Memory B cell (primary cell): ENCODE measurements around the gene NR6A1.

Source experiments
- ATAC-seq: fragments of 150-1000 bp; cut with Tn5 transposase; 2 replicates; pipeline ENCODE4 v1.10.0; 2021; ENCODE audit warnings: low read depth, mild to moderate bottlenecking, moderate library complexity
- DNase-seq, 2 donors: peaks; one replicate each; pipeline ENCODE4 v3.0.0; 2022; ENCODE audit warnings: low spot score in 2 of 2
- H3K27ac Mint-ChIP-seq: one replicate; pipeline ENCODE4 v1.8.0; 2022; ENCODE audit warnings: mild to moderate bottlenecking, moderate library complexity, mixed read lengths
- H3K27me3 Mint-ChIP-seq: one replicate; pipeline ENCODE4 v1.8.0; 2022; ENCODE audit warnings: mixed read lengths
- H3K36me3 Mint-ChIP-seq: one replicate; pipeline ENCODE4 v1.8.0; 2022; ENCODE audit warnings: mild to moderate bottlenecking, mixed read lengths
- H3K4me1 Mint-ChIP-seq: one replicate; pipeline ENCODE4 v1.8.0; 2022; ENCODE audit warnings: mixed read lengths
- H3K4me3 Mint-ChIP-seq: one replicate; pipeline ENCODE4 v1.8.0; 2022; ENCODE audit warnings: mild to moderate bottlenecking, moderate library complexity, mixed read lengths
- H3K9me3 Mint-ChIP-seq: one replicate; pipeline ENCODE4 v1.8.0; 2022; ENCODE audit warnings: mixed read lengths

NR6A1 gene

DNA sequence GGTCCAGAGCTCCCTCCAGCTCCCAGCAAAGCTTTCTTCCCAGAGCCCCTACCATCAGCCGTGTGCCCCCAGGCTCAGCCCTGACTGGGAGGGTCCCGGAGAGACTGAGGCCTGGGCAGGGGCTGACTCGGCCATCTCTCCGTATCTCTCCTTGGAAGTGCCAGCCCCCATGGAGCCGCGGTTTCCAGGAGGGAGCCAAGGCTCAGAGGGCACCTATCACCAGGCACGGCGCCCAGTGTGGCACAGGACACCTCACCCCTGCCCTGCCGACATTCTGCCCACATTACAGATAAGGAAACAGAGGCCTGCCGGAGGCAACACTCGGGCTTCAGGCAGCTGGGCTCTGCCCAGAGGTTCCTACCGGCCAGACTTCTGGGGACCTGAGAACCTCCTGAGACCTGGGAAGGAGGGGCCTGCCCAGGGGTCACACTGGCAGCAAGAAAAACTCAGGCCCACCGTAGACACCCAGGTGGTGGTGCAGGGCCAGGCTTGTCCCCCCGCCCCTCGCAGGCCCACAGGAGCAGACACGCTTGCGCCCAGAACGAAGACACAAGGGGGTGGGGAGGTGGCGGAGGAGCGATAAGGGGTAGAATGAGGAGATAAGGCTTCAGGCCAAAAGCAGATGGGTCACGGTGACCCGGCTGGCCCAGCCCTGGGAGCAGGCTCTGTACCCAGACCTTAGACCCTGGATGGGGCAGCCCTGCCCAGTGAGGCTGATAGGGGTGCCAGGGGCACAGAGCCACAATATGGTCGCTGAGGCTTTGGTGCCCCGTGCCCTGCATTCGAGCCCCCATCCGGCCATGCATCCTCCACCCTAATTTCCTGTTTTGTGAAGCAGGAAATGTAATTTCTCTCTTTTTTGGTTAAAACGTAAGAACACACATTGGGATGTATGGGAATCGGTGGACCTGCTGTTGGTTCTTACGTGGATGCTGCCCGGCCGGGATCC lies 275.7 kb downstream of the NR6A1 start:
- peaks cover 2% of the 10 kb centered on the region for H3K36me3 Mint-ChIP-seq
- H3K9me3 Mint-ChIP-seq = no peaks in the 10 kb centered on the region
- H3K27ac Mint-ChIP-seq = no peak overlapping the region
- DNase-seq = no peak
- H3K4me3 Mint-ChIP-seq = no peak overlapping the region
- peaks cover 8% of the 10 kb centered on the region for H3K4me1 Mint-ChIP-seq
- no peak for ATAC-seq
- peaks cover 15% of the 10 kb centered on the region for H3K27me3 Mint-ChIP-seq

DNA sequence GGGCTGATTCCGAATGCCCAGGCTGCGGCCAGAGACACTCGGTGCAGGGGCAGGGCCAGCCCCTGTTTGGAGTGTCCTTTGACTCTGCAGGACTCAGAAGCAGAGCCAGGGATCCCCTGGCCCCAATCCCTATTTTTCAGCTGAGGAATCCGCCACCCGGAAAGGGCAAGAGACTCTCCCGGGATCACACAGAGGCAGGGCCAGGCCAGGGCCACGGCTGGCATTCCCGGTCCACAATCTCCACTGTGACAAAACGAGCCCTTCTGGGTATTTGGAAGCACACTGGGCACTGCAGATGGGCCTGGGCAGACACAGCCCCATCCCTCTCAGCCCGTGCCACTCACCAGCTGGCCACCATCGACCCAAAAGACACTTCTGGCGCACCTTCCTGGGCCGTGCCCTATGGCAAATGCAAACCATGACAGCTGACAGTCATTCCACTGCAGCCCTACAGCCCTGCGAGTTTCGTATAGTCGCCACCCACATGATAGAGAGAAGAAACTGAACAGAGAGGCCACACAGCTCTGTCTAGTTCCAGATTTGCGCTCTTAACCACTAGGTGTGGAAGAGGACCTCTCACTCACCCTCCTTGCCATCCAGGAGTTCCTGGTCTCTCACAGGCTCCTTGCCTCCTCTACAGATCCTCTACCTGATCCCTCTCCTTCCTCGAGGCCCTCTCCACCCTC lies 277.2 kb downstream of the NR6A1 start:
- Mint-ChIP-seq H3K4me3 (no peak overlapping the region), H3K27me3 (peaks cover 21% of the 10 kb centered on the region), H3K4me1 (peaks cover 6% of the 10 kb centered on the region), H3K9me3 (no peaks in the 10 kb centered on the region), H3K27ac (no peak overlapping the region), H3K36me3 (peaks cover 2% of the 10 kb centered on the region)
- ATAC-seq = no peak
- DNase-seq = no peak

DNA sequence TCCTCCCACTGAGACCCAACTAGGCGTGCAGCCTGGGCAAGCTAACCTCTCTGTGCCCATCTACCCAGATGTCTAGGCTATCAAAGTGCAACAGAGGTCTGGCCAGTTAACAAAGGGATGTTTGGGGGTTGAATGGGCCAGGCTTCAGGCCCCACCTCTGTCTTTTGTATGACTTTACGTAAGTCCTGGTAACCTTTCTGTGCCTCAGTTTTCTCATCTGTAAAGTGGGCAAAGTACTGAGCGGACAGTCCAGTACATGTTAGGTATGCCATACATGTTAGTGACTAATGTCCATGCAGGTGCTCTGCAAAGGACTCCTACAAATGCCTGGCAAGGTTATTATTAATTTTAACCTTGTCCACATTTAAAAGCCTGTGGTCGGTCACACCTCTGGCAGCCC lies 277.9 kb downstream of the NR6A1 start:
- Mint-ChIP-seq H3K36me3 (peaks cover 2% of the 10 kb centered on the region), H3K9me3 (no peaks in the 10 kb centered on the region), H3K4me1 (peaks cover 6% of the 10 kb centered on the region), H3K27me3 (peaks cover 21% of the 10 kb centered on the region), H3K27ac (no peak overlapping the region), H3K4me3 (no peak overlapping the region)
- ATAC-seq = no peak
- DNase-seq = no peak

DNA sequence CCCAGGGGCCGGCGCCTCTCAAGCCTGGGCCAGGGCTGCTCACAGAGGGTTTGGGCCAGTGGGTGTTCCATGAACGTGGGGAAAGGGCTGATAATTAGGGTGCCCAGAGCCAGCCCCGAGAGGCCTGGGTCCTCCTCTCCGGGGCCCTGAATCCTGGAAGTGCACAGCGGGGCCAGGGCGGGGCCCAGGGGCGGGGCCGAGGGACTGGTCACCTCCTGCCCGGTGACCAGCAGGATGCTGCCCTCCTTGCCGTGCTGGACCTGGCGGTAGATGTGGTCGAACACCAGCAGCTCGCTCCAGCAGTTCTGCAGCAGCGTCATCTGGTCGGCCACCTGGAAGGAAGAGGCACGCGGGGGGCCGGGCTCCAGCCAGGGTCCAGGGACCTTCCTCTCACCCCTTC lies 278.3 kb downstream of the NR6A1 start:
- H3K27me3 Mint-ChIP-seq = peaks cover 21% of the 10 kb centered on the region
- H3K36me3 Mint-ChIP-seq = peaks cover 2% of the 10 kb centered on the region

DNA sequence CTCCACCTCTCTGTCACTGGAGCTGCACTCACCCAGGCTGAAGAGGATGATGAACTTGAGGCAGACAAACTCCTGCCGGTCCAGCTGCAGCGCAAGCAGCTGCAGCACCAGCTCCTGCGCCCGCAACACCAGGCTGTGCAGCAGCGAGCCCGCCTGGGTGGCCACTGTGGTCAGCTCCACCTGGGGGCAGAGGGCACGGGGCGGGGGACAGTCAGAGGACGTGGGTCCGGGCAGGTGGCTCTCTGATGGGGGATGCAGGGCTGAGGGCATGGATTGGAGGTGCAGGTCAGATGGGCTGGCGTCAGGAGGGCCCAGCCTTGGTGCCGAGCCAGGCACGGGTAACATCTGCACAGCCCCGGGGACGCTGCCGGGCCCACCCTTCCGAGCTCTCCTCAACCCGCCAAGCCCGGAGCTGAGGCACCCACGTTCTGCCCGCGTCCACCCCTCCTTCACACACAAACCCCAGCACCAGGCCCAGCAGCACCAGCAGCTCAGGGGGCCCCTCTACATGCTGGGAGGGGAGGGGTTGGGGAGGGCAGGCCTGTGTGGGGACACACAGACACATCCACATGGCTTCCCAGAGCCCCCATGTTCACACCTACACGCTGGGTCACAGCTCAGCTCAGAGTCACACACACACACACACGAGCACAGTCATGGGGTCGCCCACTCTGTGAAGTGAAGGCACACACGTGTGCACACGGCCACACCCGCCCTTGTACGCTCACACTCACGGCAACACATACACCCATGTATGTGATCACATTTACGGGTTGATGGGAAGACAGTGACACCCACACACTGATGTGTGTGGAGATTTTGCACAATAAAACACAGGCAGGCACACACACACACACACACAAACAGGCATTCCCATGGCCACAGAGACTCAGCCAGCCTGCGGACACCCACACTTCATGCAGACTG lies 279.8 kb downstream of the NR6A1 start:
- DNase-seq (no peak), ATAC-seq (no peak)
- Mint-ChIP-seq H3K27ac (no peak overlapping the region), H3K4me3 (no peak overlapping the region), H3K9me3 (no peaks in the 10 kb centered on the region), H3K4me1 (peaks cover 6% of the 10 kb centered on the region), H3K36me3 (peaks cover 2% of the 10 kb centered on the region), H3K27me3 (peaks cover 21% of the 10 kb centered on the region)

More for the DNA sequence above, 278.3 kb downstream of the NR6A1 start:
- no peak for ATAC-seq
- H3K4me1 Mint-ChIP-seq = peaks cover 6% of the 10 kb centered on the region
- no peak for DNase-seq
- H3K4me3 Mint-ChIP-seq = no peak overlapping the region
- no peaks in the 10 kb centered on the region for H3K9me3 Mint-ChIP-seq
- H3K27ac Mint-ChIP-seq = no peak overlapping the region

DNA sequence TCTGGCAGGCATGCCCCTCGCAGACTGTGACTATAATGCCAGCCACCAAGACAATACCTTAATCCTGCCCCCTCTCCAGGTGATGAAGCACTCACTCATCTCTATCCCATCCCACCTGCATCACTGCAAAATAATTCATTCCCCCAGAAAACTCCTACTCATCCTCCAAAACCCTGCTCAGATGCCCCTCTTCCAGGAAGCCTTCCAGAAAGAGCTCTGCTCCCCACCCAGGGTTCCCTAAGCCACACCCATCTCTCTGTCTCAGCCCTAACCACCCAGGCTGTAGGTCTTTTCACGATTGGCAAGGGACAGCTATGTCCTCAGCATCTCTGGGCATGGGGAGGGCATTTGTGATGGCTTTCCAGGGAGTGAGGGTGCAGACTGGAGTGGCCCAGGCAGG lies 281.1 kb downstream of the NR6A1 start:
- peaks cover 2% of the 10 kb centered on the region for H3K36me3 Mint-ChIP-seq
- no peaks in the 10 kb centered on the region for H3K4me1 Mint-ChIP-seq
- H3K27ac Mint-ChIP-seq = no peak overlapping the region
- ATAC-seq (no peak), DNase-seq (no peak)
- H3K4me3 Mint-ChIP-seq = no peak overlapping the region
- H3K27me3 Mint-ChIP-seq = peaks cover 19% of the 10 kb centered on the region
- H3K9me3 Mint-ChIP-seq = no peaks in the 10 kb centered on the region

DNA sequence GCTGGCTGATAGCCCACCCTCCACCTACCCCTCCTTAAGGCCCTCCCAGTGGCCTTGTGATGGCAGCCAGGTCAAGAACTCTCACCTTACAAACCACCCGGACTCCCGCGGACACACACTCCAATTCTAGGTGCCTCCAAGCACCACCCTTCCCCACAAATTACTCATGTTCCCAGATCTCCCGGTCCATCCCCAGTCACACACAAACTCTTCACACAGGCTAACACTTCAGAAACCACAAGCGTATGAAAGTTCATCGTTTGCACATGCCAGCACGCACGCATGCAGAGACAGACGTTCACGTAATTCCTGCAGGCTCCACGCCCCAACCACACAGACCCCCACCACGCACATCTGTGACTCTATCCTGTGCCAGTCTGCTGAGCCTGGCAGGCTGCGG lies 281.9 kb downstream of the NR6A1 start:
- DNase-seq (no peak), ATAC-seq (no peak)
- Mint-ChIP-seq H3K9me3 (no peaks in the 10 kb centered on the region), H3K4me3 (no peak overlapping the region), H3K27ac (no peak overlapping the region), H3K4me1 (no peaks in the 10 kb centered on the region), H3K36me3 (peaks cover 2% of the 10 kb centered on the region), H3K27me3 (peaks cover 19% of the 10 kb centered on the region)

DNA sequence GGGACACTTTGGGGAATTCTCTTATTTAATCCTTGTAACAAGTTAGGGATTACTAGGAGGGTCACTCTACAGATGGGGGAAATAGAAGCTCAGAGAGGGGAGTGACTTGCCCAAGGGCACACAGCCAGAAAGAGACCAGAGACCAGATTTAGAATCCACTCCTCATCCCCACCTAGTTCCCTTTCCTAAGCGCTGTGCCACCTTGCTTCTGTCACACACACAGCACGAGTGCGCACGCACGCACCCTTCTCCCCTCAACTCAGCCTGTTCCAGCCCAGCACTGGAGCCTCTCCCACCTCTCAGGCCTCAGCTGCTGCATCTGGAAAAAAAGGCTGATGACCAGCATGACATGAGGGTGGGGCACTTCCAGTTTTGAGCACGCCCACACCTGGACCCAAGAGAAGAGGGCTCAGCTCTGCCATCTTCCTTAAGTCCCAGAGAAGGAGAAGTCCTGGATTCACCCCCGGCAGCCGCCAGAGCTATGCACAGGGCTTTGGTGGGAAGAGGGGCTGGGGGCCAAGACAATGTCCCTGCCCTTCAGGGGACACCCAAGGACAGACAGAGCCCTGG lies 282.4 kb downstream of the NR6A1 start:
- DNase-seq = no peak
- no peak overlapping the region for H3K4me3 Mint-ChIP-seq
- no peak for ATAC-seq
- peaks cover 2% of the 10 kb centered on the region for H3K9me3 Mint-ChIP-seq
- no peaks in the 10 kb centered on the region for H3K4me1 Mint-ChIP-seq
- peaks cover 2% of the 10 kb centered on the region for H3K36me3 Mint-ChIP-seq
- no peak overlapping the region for H3K27ac Mint-ChIP-seq
- peaks cover 19% of the 10 kb centered on the region for H3K27me3 Mint-ChIP-seq

DNA sequence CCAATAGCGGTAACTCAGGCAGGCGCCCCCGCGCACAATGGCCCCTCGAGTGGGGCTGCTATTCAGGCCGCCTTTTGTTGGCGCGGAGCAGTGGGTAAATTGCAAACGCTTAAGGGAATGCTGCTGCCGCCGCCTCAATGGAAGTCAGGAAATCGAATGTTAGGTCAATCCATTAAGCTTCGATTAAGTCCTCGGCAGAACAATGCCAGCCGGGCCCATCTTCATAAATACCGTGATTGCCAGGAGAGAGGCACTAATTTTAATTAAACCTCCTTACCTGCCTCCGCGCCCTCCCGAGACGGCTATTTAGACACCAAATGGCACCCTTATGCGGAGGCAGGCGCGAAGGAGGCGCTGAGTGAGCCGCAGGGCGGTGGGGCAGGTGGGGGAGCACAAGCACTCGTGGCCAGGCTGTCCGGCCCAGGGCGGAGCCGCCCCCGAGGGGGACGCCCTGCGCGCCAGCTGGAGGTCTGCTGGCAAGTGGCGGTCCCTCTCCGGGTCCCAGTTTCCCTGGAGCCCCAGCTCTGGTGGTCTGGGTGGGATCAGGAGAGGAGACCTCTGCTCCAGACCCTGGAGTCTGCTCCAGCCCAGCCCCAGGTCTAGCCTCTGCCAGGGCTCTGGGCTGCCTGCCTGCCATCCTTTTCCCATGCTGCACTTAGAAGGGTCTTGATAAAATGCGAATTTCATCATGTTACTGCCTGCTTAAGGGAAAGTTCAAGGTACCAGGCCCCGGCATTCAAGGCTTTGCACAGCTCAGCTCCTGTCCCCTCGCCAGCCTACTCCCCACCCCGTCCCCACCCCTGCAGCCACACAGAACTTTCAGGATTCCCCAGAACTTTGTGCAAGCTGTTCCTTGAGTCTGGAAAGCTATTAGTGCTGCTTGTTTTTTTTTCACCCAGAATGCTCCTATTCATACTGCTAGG lies 283.6 kb downstream of the NR6A1 start:
- no peak for DNase-seq
- Mint-ChIP-seq H3K9me3 (peaks cover 2% of the 10 kb centered on the region), H3K27ac (no peak overlapping the region), H3K27me3 (peaks cover 17% of the 10 kb centered on the region), H3K4me3 (no peak overlapping the region), H3K36me3 (peaks cover 2% of the 10 kb centered on the region), H3K4me1 (no peaks in the 10 kb centered on the region)
- ATAC-seq = no peak

DNA sequence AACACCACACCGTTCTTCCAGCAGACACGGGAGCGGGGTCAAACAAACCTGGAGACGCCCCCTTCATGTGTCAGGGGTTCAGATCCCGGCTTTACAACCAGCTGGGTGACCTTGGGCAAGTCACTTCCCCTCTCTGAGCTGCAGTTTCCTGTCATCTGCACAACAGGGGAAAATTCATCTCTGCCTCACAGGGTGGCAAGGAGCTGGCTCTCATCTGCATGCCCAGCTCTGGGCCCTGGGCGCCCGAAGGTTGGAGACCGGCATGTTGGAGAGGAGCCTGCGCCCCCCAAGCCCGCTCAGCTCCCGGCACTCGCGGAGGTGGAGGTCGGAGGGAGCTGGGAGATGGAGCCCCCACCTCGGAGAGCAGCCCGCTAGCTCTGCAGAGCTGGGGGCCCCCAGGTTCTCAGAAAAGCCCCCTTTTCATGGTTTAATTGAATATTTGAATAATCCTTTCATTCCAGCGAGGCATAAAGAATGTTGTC lies 284.3 kb downstream of the NR6A1 start:
- H3K4me1 Mint-ChIP-seq = no peaks in the 10 kb centered on the region
- no peak for ATAC-seq
- H3K36me3 Mint-ChIP-seq = no peaks in the 10 kb centered on the region
- no peak for DNase-seq
- H3K4me3 Mint-ChIP-seq = no peak overlapping the region
- H3K27me3 Mint-ChIP-seq = peaks cover 13% of the 10 kb centered on the region
- no peak overlapping the region for H3K27ac Mint-ChIP-seq
- H3K9me3 Mint-ChIP-seq = peaks cover 2% of the 10 kb centered on the region

DNA sequence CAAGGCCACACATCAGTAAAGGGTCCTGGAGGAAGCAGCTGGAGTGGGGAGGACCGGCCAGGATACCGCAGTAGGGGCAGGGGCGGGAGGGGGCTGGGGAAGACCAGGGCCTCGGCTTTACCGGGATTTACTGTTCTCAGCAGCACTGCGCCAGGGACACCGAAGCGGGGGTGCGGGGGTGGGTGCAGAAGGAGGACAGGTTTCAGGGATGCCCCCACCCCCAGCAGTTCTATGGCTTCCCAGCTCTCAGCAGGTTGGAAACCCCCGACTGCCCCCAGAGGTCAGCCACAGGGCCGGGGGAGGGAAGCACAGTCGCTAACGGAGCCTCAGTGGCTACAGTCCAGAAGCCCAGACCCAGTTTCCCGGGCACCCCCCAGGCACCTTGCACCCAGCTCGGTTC lies 285.2 kb downstream of the NR6A1 start:
- Mint-ChIP-seq H3K4me3 (no peak overlapping the region), H3K27ac (no peak overlapping the region), H3K4me1 (no peaks in the 10 kb centered on the region), H3K9me3 (peaks cover 2% of the 10 kb centered on the region), H3K36me3 (no peaks in the 10 kb centered on the region), H3K27me3 (peaks cover 10% of the 10 kb centered on the region)
- DNase-seq (no peak), ATAC-seq (no peak)

DNA sequence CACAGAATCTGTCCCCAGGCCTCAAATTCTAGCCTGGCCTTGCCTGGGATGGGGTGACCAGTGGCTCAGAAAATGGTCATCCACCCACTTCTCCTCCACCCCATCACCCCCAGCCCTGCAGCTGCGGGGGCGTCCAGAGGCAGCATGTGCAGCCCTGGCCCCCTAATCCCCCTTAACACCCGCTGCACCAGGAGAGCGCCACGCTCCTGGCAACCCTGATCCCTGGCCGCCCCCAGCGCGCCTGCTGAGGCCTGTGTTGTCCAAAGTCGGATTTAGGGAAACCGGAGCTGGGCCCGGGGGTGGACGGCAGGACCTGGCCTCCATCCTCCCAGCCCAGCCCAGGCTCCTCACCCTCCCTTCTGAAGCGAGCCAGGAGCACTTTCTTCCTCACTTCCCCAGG lies 285.9 kb downstream of the NR6A1 start:
- H3K9me3 Mint-ChIP-seq = peaks cover 2% of the 10 kb centered on the region
- H3K27ac Mint-ChIP-seq = no peak overlapping the region
- DNase-seq = no peak
- no peaks in the 10 kb centered on the region for H3K4me1 Mint-ChIP-seq
- H3K4me3 Mint-ChIP-seq = no peak overlapping the region
- peaks cover 11% of the 10 kb centered on the region for H3K27me3 Mint-ChIP-seq
- ATAC-seq = no peak
- no peaks in the 10 kb centered on the region for H3K36me3 Mint-ChIP-seq

DNA sequence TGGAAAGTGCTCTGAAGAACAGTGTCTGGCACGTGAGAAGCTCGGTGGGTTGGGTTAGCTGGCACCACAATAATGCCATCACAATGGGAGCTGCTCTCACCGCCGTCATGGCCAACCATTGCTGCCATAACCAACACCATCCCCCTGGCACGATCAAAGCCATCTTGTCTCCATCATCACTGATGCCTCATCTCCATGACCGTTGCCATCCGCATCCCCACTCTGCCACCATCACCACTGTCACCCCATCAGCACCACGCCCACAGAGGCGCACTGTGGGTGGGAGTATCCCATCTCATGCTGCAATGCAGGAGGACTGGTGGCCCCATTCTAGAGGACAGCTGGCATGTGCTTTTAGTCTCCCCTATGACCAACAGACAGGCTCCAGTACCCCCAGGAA lies 287.6 kb downstream of the NR6A1 start:
- Mint-ChIP-seq H3K36me3 (no peaks in the 10 kb centered on the region), H3K4me1 (peaks cover 5% of the 10 kb centered on the region), H3K9me3 (peaks cover 2% of the 10 kb centered on the region), H3K27me3 (peaks cover 10% of the 10 kb centered on the region), H3K4me3 (no peak overlapping the region), H3K27ac (no peak overlapping the region)
- no peak for ATAC-seq
- no peak for DNase-seq
